Endothelial cell of umbilical vein (primary cell): ENCODE measurements around the gene SLC25A13.

ENCODE experiments used
- CTCF ChIP-seq, 2 donors: IDR thresholded peaks; 1 replicate in 1 of 2; 2 replicates in 1 of 2; pipeline ENCODE4 v1.5.1; 2011; ENCODE audit warnings: low read length in 2 of 2, mild to moderate bottlenecking in 2 of 2, moderate library complexity in 2 of 2, control low read depth in 1 of 2, inconsistent platforms in 1 of 2, low read depth in 1 of 2; ENCODE audit not compliant: insufficient read depth in 1 of 2; ENCODE audit errors: extremely low read depth in 1 of 2
- EZH2 ChIP-seq: IDR thresholded peaks from 2 replicates; pipeline ENCODE4 v1.6.1; 2012; ENCODE audit warnings: borderline replicate concordance, low read depth, mild to moderate bottlenecking, moderate library complexity, low read length, inconsistent platforms; ENCODE audit not compliant: severe bottlenecking
- GATA2 ChIP-seq: IDR thresholded peaks from 2 replicates; pipeline ENCODE4 v1.7.0; 2011; ENCODE audit warnings: low read depth, mild to moderate bottlenecking, moderate library complexity, mixed read lengths, low read length; ENCODE audit not compliant: insufficient read length, insufficient read depth
- JUN ChIP-seq: IDR thresholded peaks from 2 replicates; pipeline ENCODE4 v1.6.1; 2011; ENCODE audit warnings: borderline replicate concordance, low read depth; ENCODE audit not compliant: insufficient read length, insufficient read depth
- MAX ChIP-seq: IDR thresholded peaks from 2 replicates; pipeline ENCODE4 v1.6.1; 2011; ENCODE audit not compliant: insufficient read depth, insufficient read length
- MYC ChIP-seq: IDR thresholded peaks from one replicate; pipeline ENCODE4 v1.6.1; 2011; ENCODE audit warnings: mild to moderate bottlenecking, low read depth, low read length
- POLR2A ChIP-seq: IDR thresholded peaks from 2 replicates; pipeline ENCODE4 v1.6.1; 2012; ENCODE audit warnings: low read depth, mild to moderate bottlenecking, control low read depth, low read length
- POLR2AphosphoS5 ChIP-seq: IDR thresholded peaks from 2 replicates; pipeline ENCODE4 v1.6.1; 2012; ENCODE audit warnings: low read depth, mild to moderate bottlenecking, control low read depth, low read length, moderate library complexity; ENCODE audit not compliant: insufficient read depth

- TF ChIP-seq CTCF (IDR thresholded peaks at IDR 0.05; ENCODE audit: extremely low read depth in 1 of 2, insufficient read depth in 1 of 2, low read depth in 1 of 2, low read length in 2 of 2) = no peak
- TF ChIP-seq EZH2 = no peak
- no peak for TF ChIP-seq POLR2A
- TF ChIP-seq POLR2AphosphoS5 = no peak
- TF ChIP-seq JUN = no peak
- no peak for TF ChIP-seq MAX
- TF ChIP-seq MYC = no peak
- no peak for TF ChIP-seq GATA2
Observed at GRCh38 chr7:96305915-96306314, 16.0 kb downstream of the SLC25A13 start.
